HFFc6 (cell line): ENCODE results near the gene CTNNA3. TPM values are rescaled to one million over a fixed set of nuclear protein-coding genes. Genes with fewer than 3 reads are reported as not detected.

ENCODE experiments used
- DNase-seq: peaks from one replicate; pipeline ENCODE4 v3.0.0-alpha.2; 2018
- H3K27ac Mint-ChIP-seq: 2 replicates; pipeline ENCODE4 v1.8.0; 2020; ENCODE audit warnings: mild to moderate bottlenecking, mixed read lengths
- H3K27me3 Mint-ChIP-seq: 2 replicates; pipeline ENCODE4 v1.8.0; 2021; ENCODE audit warnings: mild to moderate bottlenecking, moderate library complexity, mixed read lengths; ENCODE audit not compliant: insufficient read depth
- H3K36me3 Mint-ChIP-seq: 2 replicates; pipeline ENCODE4 v1.8.0; 2021; ENCODE audit warnings: low read depth, mixed read lengths
- H3K4me1 Mint-ChIP-seq: 2 replicates; pipeline ENCODE4 v1.8.0; 2020; ENCODE audit warnings: low read depth, mixed read lengths
- H3K4me3 Mint-ChIP-seq: 2 replicates; pipeline ENCODE4 v1.8.0; 2020; ENCODE audit warnings: mild to moderate bottlenecking, moderate library complexity, mixed read lengths
- H3K9me3 Mint-ChIP-seq: 2 replicates; pipeline ENCODE4 v1.8.0; 2020; ENCODE audit warnings: mild to moderate bottlenecking, mixed read lengths
- CTCF ChIP-seq: fragments of 200-600 bp; sonication (generic); IDR thresholded peaks from 2 replicates; pipeline ENCODE4 v1.5.0; 2021; ENCODE audit warnings: antibody characterized with exemption, mild to moderate bottlenecking
- total RNA-seq, 6 experiments: library from RNA; stranded (reverse); fragmentation: NEBNext Ultra II Directional; extraction: Animal tissue kit (Norgen Biotek cat#: 25700); gene quantifications; 2 replicates in 1 of 6; 3 replicates in 5 of 6; pipeline ENCODE4 v1.2.3, GENCODE V29; 2021

Gene CTNNA3
- total RNA-seq, 6 experiments from 2014 or later = not detected

- TF ChIP-seq CTCF = no peak
- no peaks in the 10 kb centered on the region for H3K27me3 Mint-ChIP-seq
- H3K36me3 Mint-ChIP-seq = no peaks in the 10 kb centered on the region
- no peak overlapping the region for H3K27ac Mint-ChIP-seq
- no peak overlapping the region for H3K4me3 Mint-ChIP-seq
- H3K4me1 Mint-ChIP-seq = no peaks in the 10 kb centered on the region
- peaks cover 46% of the 10 kb centered on the region for H3K9me3 Mint-ChIP-seq
- no peak for DNase-seq
Measured at GRCh38 chr10:66353422-66353821, 1342.6 kb downstream of the CTNNA3 start.

- H3K27me3 Mint-ChIP-seq = no peaks in the 10 kb centered on the region
Measured at GRCh38 chr10:66350622-66351399, 1345.2 kb downstream of the CTNNA3 start.

GRCh38 chr10:66349726-66350125 is 1346.3 kb downstream of the CTNNA3 start:
- Mint-ChIP-seq H3K27ac (no peak overlapping the region), H3K4me1 (no peaks in the 10 kb centered on the region), H3K36me3 (no peaks in the 10 kb centered on the region), H3K4me3 (no peak overlapping the region), H3K27me3 (no peaks in the 10 kb centered on the region), H3K9me3 (peaks cover 42% of the 10 kb centered on the region)
- DNase-seq = no peak
- no peak for TF ChIP-seq CTCF

More at GRCh38 chr10:66350622-66351399, 1345.2 kb downstream of the CTNNA3 start:
- H3K9me3 Mint-ChIP-seq = peaks cover 40% of the 10 kb centered on the region
- no peak overlapping the region for H3K27ac Mint-ChIP-seq
- no peak overlapping the region for H3K4me3 Mint-ChIP-seq
- no peaks in the 10 kb centered on the region for H3K4me1 Mint-ChIP-seq
- DNase-seq = no peak
- TF ChIP-seq CTCF = no peak
- no peaks in the 10 kb centered on the region for H3K36me3 Mint-ChIP-seq

GRCh38 chr10:66349076-66349475 is 1346.9 kb downstream of the CTNNA3 start:
- no peak overlapping the region for H3K4me3 Mint-ChIP-seq

GRCh38 chr10:66337211-66337610 is 1358.8 kb downstream of the CTNNA3 start:
- H3K27ac Mint-ChIP-seq = no peak overlapping the region
- H3K36me3 Mint-ChIP-seq = no peaks in the 10 kb centered on the region
- no peak for TF ChIP-seq CTCF
- no peak overlapping the region for H3K4me3 Mint-ChIP-seq
- H3K27me3 Mint-ChIP-seq = no peaks in the 10 kb centered on the region; the same call in 1 of the 2 replicates
- H3K4me1 Mint-ChIP-seq = no peaks in the 10 kb centered on the region
- peaks cover 34% of the 10 kb centered on the region for H3K9me3 Mint-ChIP-seq
- no peak for DNase-seq

More at GRCh38 chr10:66349076-66349475, 1346.9 kb downstream of the CTNNA3 start:
- Mint-ChIP-seq H3K4me1 (no peaks in the 10 kb centered on the region), H3K27ac (no peak overlapping the region), H3K9me3 (peaks cover 41% of the 10 kb centered on the region), H3K27me3 (no peaks in the 10 kb centered on the region), H3K36me3 (no peaks in the 10 kb centered on the region)
- no peak for DNase-seq
- TF ChIP-seq CTCF = no peak
